MM.1S (cell line): ENCODE data around the gene OR12D2.

Experiments
- EZH2 ChIP-seq: fragments of 300-600 bp; sonication (generic); optimal IDR thresholded peaks from 2 replicates; pipeline ENCODE3; 2017; ENCODE audit warnings: low read depth, mild to moderate bottlenecking, antibody characterized with exemption, low read length, mixed read lengths
- TF ChIP-seq, protein P1 (sequence below): fragments of 300-600 bp; sonication (generic); IDR thresholded peaks from 2 replicates; pipeline ENCODE4 v1.5.1; 2016; ENCODE audit warnings: antibody characterized with exemption, low read length, mixed read lengths

DNA sequence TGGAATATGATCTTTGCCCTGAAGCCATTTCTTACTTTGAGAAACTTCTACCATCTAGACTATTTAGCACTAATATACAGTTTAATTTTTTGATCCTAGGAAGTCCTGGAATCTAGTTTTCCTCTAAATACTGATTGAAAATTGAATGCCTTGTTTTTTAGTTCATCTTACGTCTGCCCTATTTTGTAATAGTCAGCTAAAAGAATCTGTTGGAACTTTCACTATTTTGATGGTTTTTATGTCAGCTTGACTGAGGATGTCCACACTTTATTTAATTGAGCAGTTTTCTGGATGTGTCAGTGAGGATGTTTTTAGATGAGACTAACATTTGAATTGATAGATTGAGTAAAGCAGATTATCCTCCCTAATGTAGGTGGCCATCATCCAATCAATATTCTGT is 8.4 kb downstream of the OR12D2 start:
- TF ChIP-seq, protein P1, sequence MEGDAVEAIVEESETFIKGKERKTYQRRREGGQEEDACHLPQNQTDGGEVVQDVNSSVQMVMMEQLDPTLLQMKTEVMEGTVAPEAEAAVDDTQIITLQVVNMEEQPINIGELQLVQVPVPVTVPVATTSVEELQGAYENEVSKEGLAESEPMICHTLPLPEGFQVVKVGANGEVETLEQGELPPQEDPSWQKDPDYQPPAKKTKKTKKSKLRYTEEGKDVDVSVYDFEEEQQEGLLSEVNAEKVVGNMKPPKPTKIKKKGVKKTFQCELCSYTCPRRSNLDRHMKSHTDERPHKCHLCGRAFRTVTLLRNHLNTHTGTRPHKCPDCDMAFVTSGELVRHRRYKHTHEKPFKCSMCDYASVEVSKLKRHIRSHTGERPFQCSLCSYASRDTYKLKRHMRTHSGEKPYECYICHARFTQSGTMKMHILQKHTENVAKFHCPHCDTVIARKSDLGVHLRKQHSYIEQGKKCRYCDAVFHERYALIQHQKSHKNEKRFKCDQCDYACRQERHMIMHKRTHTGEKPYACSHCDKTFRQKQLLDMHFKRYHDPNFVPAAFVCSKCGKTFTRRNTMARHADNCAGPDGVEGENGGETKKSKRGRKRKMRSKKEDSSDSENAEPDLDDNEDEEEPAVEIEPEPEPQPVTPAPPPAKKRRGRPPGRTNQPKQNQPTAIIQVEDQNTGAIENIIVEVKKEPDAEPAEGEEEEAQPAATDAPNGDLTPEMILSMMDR, result no peak
- TF ChIP-seq EZH2, result no peak
